Neural cell (in vitro differentiated cells): ENCODE results near the gene INPP5D. TPM values are rescaled to one million over a fixed set of nuclear protein-coding genes. Genes with fewer than 3 reads are reported as not detected.

ENCODE experiments used
- H2AFZ ChIP-seq: fragments of 200-600, 300-800 bp; sonication (generic), shearing (Covaris generic); 2 replicates; pipeline ENCODE4 v1.6.0; 2014; ENCODE audit warnings: low read depth, mild to moderate bottlenecking, antibody characterized with exemption, low read length, moderate library complexity
- H3F3A ChIP-seq: fragments of 200-600 bp; shearing (Covaris generic); 2 replicates; pipeline ENCODE4 v1.6.1; 2016; ENCODE audit warnings: mild to moderate bottlenecking, moderate library complexity, mixed read lengths, antibody characterized with exemption, low read length; ENCODE audit not compliant: insufficient read depth, poor library complexity, severe bottlenecking
- H3K27ac ChIP-seq: fragments of 200-600, 300-800 bp; sonication (generic), shearing (Covaris generic); 2 replicates; pipeline ENCODE4 v1.5.1; 2014; ENCODE audit warnings: mild to moderate bottlenecking, low read length, moderate library complexity
- H3K27me3 ChIP-seq: fragments of 300-800, 200-600 bp; sonication (generic), shearing (Covaris generic); 2 replicates; pipeline ENCODE4 v1.6.0; 2014; ENCODE audit warnings: mild to moderate bottlenecking, low read depth, low read length, moderate library complexity; ENCODE audit not compliant: insufficient read depth
- H3K36me3 ChIP-seq: fragments of 300-800, 200-600 bp; sonication (generic), shearing (Covaris generic); 2 replicates; pipeline ENCODE4 v1.5.1; 2014; ENCODE audit warnings: mild to moderate bottlenecking, antibody characterized with exemption, low read length, moderate library complexity; ENCODE audit not compliant: insufficient read depth
- H3K4me2 ChIP-seq: fragments of 300-800, 200-600 bp; sonication (generic), shearing (Covaris generic); 2 replicates; pipeline ENCODE4 v1.6.0; 2014; ENCODE audit warnings: mild to moderate bottlenecking, low read length
- H3K4me3 ChIP-seq: fragments of 300-800, 200-600 bp; sonication (generic), shearing (Covaris generic); 2 replicates; pipeline ENCODE4 v1.5.1; 2014; ENCODE audit warnings: mild to moderate bottlenecking, low read length, moderate library complexity
- H3K79me2 ChIP-seq: fragments of 200-600 bp; shearing (Covaris generic); replicated peaks from 2 replicates; pipeline ENCODE4 v1.6.0; 2014; ENCODE audit warnings: mild to moderate bottlenecking, low read length, moderate library complexity; ENCODE audit not compliant: insufficient read depth
- H3K9ac ChIP-seq: fragments of 300-800, 200-600 bp; sonication (generic), shearing (Covaris generic); 2 replicates; pipeline ENCODE4 v1.6.1; 2016; ENCODE audit warnings: mild to moderate bottlenecking, low read length, mixed read lengths
- H3K9me2 ChIP-seq: fragments of 200-600 bp; shearing (Covaris generic); 2 replicates; pipeline ENCODE4 v1.6.1; 2016; ENCODE audit warnings: mild to moderate bottlenecking, low read length, mixed read lengths; ENCODE audit not compliant: insufficient read depth
- H3K9me3 ChIP-seq: fragments of 200-600, 300-800 bp; sonication (generic), shearing (Covaris generic); 2 replicates; pipeline ENCODE4 v1.6.1; 2016; ENCODE audit warnings: mild to moderate bottlenecking, mixed run types, low read length, moderate library complexity, mixed read lengths
- H4K20me1 ChIP-seq: fragments of 200-600 bp; shearing (Covaris generic); 2 replicates; pipeline ENCODE4 v1.6.1; 2016; ENCODE audit warnings: mild to moderate bottlenecking, mixed run types; ENCODE audit not compliant: insufficient read depth
- EP300 ChIP-seq: fragments of 450-650 bp; conservative IDR thresholded peaks from 2 replicates; pipeline ENCODE4 v1.6.1; 2014; ENCODE audit warnings: antibody characterized with exemption, mild to moderate bottlenecking, moderate library complexity; ENCODE audit not compliant: poor library complexity, severe bottlenecking
- EZH2 ChIP-seq: fragments of 200-600, 300-800 bp; shearing (Covaris generic), sonication (generic); IDR thresholded peaks from 2 replicates; pipeline ENCODE4 v1.6.1; 2014; ENCODE audit warnings: antibody characterized with exemption, low read length, borderline replicate concordance, mild to moderate bottlenecking; ENCODE audit not compliant: insufficient read depth, poor library complexity, severe bottlenecking
- MXI1 ChIP-seq: fragments of 450-650 bp; conservative IDR thresholded peaks from 2 replicates; pipeline ENCODE4 v1.6.1; 2014; ENCODE audit warnings: antibody characterized with exemption, mild to moderate bottlenecking; ENCODE audit not compliant: poor library complexity, severe bottlenecking
- POLR2AphosphoS5 ChIP-seq: IDR thresholded peaks from 2 replicates; pipeline ENCODE4 v1.6.1; 2012
- RAD21 ChIP-seq: fragments of 450-650 bp; conservative IDR thresholded peaks from 2 replicates; pipeline ENCODE4 v1.6.1; 2014; ENCODE audit warnings: antibody characterized with exemption, mild to moderate bottlenecking, moderate library complexity
- SMC3 ChIP-seq: fragments of 450-650 bp; conservative IDR thresholded peaks from 2 replicates; pipeline ENCODE4 v1.6.1; 2014; ENCODE audit warnings: antibody characterized with exemption, mild to moderate bottlenecking, moderate library complexity; ENCODE audit not compliant: poor library complexity
- TAF1 ChIP-seq: IDR thresholded peaks from 2 replicates; pipeline ENCODE4 v1.6.1; 2012; ENCODE audit warnings: low read depth
- polyA plus RNA-seq: library from polyadenylated mRNA; depleted of rRNA; stranded (reverse); fragments of >200 nt; gene quantifications from 2 replicates; pipeline ENCODE4 v1.2.3, GENCODE V29; 2014
- TF ChIP-seq, protein P1 (sequence below): fragments of 450-650 bp; IDR thresholded peaks from 2 replicates; pipeline ENCODE4 v1.5.1; 2014; ENCODE audit warnings: antibody characterized with exemption, mild to moderate bottlenecking, moderate library complexity; ENCODE audit not compliant: poor library complexity, severe bottlenecking
- TF ChIP-seq, protein P2 (sequence below): IDR thresholded peaks from 2 replicates; pipeline ENCODE4 v1.6.1; 2012; ENCODE audit warnings: borderline replicate concordance

The INPP5D gene
- polyA plus RNA-seq, 1 donor from 2014 or later, result not detected

DNA sequence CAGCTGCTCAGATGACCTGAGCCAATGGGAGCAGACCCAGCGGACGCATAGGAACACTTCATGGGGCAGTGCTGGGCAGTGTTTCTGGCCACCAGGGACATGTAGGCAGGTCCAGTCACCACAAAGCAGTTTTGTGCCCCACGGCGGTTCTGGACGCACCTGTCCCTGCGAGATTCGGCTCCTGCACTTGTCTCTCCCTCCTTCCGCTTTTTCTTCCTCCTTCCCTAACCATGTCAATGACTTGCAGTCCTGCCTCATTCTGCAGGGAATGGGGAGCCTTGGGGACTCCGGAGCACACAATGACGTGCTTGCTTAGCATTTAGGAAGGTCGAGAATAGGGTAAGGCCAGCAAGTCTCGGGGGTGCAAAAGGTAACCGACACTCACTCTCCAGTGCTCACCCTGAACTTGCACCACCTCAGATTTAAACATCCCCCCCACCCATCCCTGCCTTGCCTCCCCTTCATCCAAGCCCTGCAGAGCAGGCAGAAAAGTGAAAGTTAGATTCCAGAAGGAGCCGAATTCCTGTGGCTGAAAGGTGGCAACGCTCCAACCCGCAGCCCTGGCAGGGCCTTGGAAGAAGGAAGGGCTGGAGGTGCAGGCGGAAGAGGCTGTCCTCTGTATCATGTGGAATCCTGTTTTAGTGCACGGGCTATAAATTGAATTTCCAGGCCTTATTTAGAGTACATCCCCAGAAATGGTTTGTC is 150.9 kb downstream of the INPP5D start:
- Histone ChIP-seq H3K27ac (no peak overlapping the region), H3K36me3 (no peaks in the 10 kb centered on the region), H3K9ac (no peak overlapping the region), H3K79me2 (no peaks in the 10 kb centered on the region), H3K27me3 (no peaks in the 10 kb centered on the region), H3K4me3 (no peak overlapping the region), H4K20me1 (no peaks in the 10 kb centered on the region), H3F3A (no peaks in the 10 kb centered on the region), H3K9me2 (no peaks in the 10 kb centered on the region), H2AFZ (no peak overlapping the region), H3K4me2 (no peak overlapping the region), H3K9me3 (no peaks in the 10 kb centered on the region)
- no peak for TF ChIP-seq TAF1
- TF ChIP-seq, protein P1, sequence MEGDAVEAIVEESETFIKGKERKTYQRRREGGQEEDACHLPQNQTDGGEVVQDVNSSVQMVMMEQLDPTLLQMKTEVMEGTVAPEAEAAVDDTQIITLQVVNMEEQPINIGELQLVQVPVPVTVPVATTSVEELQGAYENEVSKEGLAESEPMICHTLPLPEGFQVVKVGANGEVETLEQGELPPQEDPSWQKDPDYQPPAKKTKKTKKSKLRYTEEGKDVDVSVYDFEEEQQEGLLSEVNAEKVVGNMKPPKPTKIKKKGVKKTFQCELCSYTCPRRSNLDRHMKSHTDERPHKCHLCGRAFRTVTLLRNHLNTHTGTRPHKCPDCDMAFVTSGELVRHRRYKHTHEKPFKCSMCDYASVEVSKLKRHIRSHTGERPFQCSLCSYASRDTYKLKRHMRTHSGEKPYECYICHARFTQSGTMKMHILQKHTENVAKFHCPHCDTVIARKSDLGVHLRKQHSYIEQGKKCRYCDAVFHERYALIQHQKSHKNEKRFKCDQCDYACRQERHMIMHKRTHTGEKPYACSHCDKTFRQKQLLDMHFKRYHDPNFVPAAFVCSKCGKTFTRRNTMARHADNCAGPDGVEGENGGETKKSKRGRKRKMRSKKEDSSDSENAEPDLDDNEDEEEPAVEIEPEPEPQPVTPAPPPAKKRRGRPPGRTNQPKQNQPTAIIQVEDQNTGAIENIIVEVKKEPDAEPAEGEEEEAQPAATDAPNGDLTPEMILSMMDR, result no peak
- TF ChIP-seq POLR2AphosphoS5, result no peak
- TF ChIP-seq MXI1, result no peak
- TF ChIP-seq EZH2, result no peak
- no peak for TF ChIP-seq EP300
- TF ChIP-seq SMC3, result no peak
- TF ChIP-seq, protein P2, sequence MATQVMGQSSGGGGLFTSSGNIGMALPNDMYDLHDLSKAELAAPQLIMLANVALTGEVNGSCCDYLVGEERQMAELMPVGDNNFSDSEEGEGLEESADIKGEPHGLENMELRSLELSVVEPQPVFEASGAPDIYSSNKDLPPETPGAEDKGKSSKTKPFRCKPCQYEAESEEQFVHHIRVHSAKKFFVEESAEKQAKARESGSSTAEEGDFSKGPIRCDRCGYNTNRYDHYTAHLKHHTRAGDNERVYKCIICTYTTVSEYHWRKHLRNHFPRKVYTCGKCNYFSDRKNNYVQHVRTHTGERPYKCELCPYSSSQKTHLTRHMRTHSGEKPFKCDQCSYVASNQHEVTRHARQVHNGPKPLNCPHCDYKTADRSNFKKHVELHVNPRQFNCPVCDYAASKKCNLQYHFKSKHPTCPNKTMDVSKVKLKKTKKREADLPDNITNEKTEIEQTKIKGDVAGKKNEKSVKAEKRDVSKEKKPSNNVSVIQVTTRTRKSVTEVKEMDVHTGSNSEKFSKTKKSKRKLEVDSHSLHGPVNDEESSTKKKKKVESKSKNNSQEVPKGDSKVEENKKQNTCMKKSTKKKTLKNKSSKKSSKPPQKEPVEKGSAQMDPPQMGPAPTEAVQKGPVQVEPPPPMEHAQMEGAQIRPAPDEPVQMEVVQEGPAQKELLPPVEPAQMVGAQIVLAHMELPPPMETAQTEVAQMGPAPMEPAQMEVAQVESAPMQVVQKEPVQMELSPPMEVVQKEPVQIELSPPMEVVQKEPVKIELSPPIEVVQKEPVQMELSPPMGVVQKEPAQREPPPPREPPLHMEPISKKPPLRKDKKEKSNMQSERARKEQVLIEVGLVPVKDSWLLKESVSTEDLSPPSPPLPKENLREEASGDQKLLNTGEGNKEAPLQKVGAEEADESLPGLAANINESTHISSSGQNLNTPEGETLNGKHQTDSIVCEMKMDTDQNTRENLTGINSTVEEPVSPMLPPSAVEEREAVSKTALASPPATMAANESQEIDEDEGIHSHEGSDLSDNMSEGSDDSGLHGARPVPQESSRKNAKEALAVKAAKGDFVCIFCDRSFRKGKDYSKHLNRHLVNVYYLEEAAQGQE, result no peak
- no peak for TF ChIP-seq RAD21

DNA sequence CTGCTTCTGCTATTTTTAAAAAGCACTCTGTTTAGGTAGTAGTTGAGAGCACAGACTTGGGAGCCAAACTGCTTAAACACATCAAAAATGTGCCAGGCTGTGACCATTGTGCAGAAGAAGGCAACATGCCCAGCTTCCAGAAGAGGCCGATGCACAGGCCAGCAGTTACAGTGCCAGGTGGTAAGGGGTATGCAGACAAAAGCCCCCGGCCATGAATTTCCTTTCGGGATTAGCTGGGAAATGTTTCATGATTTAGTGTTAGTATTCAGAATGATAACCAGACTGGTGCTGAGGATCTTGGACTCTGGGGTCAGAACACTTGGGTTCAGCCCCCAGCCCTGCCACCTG is 151.4 kb downstream of the INPP5D start:
- H3K9me2 ChIP-seq, result no peaks in the 10 kb centered on the region
- H3K27ac ChIP-seq, result no peak overlapping the region
- H2AFZ ChIP-seq, result no peak overlapping the region
- no peaks in the 10 kb centered on the region for H3K36me3 ChIP-seq
- no peaks in the 10 kb centered on the region for H3K79me2 ChIP-seq
- H4K20me1 ChIP-seq, result no peaks in the 10 kb centered on the region
- H3K27me3 ChIP-seq, result no peaks in the 10 kb centered on the region
- no peak for TF ChIP-seq EP300
- no peak for TF ChIP-seq MXI1
- TF ChIP-seq, protein P2, result no peak
- TF ChIP-seq, protein P1, result no peak
- no peak for TF ChIP-seq EZH2
- TF ChIP-seq POLR2AphosphoS5, result no peak
- no peak for TF ChIP-seq SMC3
- TF ChIP-seq RAD21, result no peak
- no peak for TF ChIP-seq TAF1
- no peak overlapping the region for H3K4me2 ChIP-seq
- no peaks in the 10 kb centered on the region for H3K9me3 ChIP-seq
- H3F3A ChIP-seq, result no peaks in the 10 kb centered on the region
- no peak overlapping the region for H3K4me3 ChIP-seq
- no peak overlapping the region for H3K9ac ChIP-seq
